ENCODE data around the gene TP53TG5.

GRCh38 chr20:45353746-45354145 is 24.4 kb downstream of the TP53TG5 start:
- TF ChIP-seq, protein P1, sequence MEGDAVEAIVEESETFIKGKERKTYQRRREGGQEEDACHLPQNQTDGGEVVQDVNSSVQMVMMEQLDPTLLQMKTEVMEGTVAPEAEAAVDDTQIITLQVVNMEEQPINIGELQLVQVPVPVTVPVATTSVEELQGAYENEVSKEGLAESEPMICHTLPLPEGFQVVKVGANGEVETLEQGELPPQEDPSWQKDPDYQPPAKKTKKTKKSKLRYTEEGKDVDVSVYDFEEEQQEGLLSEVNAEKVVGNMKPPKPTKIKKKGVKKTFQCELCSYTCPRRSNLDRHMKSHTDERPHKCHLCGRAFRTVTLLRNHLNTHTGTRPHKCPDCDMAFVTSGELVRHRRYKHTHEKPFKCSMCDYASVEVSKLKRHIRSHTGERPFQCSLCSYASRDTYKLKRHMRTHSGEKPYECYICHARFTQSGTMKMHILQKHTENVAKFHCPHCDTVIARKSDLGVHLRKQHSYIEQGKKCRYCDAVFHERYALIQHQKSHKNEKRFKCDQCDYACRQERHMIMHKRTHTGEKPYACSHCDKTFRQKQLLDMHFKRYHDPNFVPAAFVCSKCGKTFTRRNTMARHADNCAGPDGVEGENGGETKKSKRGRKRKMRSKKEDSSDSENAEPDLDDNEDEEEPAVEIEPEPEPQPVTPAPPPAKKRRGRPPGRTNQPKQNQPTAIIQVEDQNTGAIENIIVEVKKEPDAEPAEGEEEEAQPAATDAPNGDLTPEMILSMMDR (IDR thresholded peaks at IDR 0.05; ENCODE audit: insufficient read depth, low read depth, low read length): no peak
- no peak for TF ChIP-seq EZH2 (IDR thresholded peaks at IDR 0.05; ENCODE audit: insufficient read depth, low read length)
